Endothelial cell of umbilical vein (primary cell): Measurements from ENCODE around the gene TRIP11. TPM values are rescaled to one million over a fixed set of nuclear protein-coding genes. Genes with fewer than 3 reads are reported as not detected.

Source experiments
- BruUV-seq: library from RNA; stranded (reverse); fragments of 400-500 nt; replicated peaks from 2 replicates; lab custom pipeline; 2021; lab: Mats Ljungman, UMichigan
- CTCF ChIA-PET: fragments of 300-600, 350-600 bp; sonication (Branson Sonifier 250); formaldehyde crosslinking; loops from one replicate; lab custom pipeline; 2021; ENCODE audit warnings: antibody characterized with exemption, inconsistent platforms; lab: Charles Lee
- POLR2A ChIA-PET: fragments of 300-600, 350-600 bp; sonication (Branson Sonifier 250); formaldehyde crosslinking; loops from one replicate; lab custom pipeline; 2021; ENCODE audit warnings: antibody characterized with exemption, inconsistent platforms; lab: Charles Lee
- DNase-seq: peaks from one replicate; pipeline ENCODE4 v3.0.0-alpha.2; 2011; ENCODE audit warnings: low read depth, low spot score
- FAIRE-seq: peaks from 2 replicates; lab custom pipeline; 2011; peaks lifted over from hg19 to GRCh38; lab: Jason Lieb, UNC
- H2AFZ ChIP-seq: 2 replicates; pipeline ENCODE4 v1.6.0; 2012; ENCODE audit warnings: low read depth, low read length, control low read depth, inconsistent platforms
- H3K27ac ChIP-seq: 2 replicates; pipeline ENCODE4 v1.5.1; 2011; ENCODE audit warnings: low read depth, mild to moderate bottlenecking, control low read depth, low read length, moderate library complexity; ENCODE audit not compliant: insufficient read depth
- H3K27me3 ChIP-seq, 2 experiments: 2 replicates each; pipeline versions ENCODE4 v1.6.0 to v1.6.1; 2011; ENCODE audit warnings: low read length in 2 of 2, mixed read lengths in 1 of 2; ENCODE audit not compliant: control insufficient read depth in 2 of 2, insufficient read depth in 2 of 2
- H3K36me3 ChIP-seq, 2 experiments: 2 replicates in 1 of 2; 3 replicates in 1 of 2; pipeline ENCODE4 v1.5.1; 2011; ENCODE audit warnings: low read length in 2 of 2, mild to moderate bottlenecking in 1 of 2, moderate library complexity in 1 of 2; ENCODE audit not compliant: control insufficient read depth in 2 of 2, insufficient read depth in 2 of 2; ENCODE audit errors: extremely low read depth in 1 of 2
- H3K4me1 ChIP-seq: 3 replicates; pipeline ENCODE4 v1.5.1; 2011; ENCODE audit warnings: mild to moderate bottlenecking, low read length; ENCODE audit not compliant: control insufficient read depth, insufficient read depth; ENCODE audit errors: extremely low read depth
- H3K4me2 ChIP-seq: 2 replicates; pipeline ENCODE4 v1.6.1; 2011; ENCODE audit warnings: low read length, control low read depth, mixed read lengths; ENCODE audit not compliant: insufficient read depth
- H3K4me3 ChIP-seq, 3 experiments: fragments of 200-600 bp in 1 of 3; sonication (generic), shearing (Covaris generic) in 1 of 3; replicated peaks in 1 of 3; 2 replicates each; pipeline ENCODE4 v1.5.1; 2011 to 2016; ENCODE audit warnings: control low read depth in 3 of 3, low read length in 3 of 3, mild to moderate bottlenecking in 2 of 3, inconsistent platforms in 1 of 3, low read depth in 1 of 3, moderate library complexity in 1 of 3; ENCODE audit not compliant: insufficient read depth in 1 of 3
- H3K79me2 ChIP-seq: 2 replicates; pipeline ENCODE4 v1.6.0; 2012; ENCODE audit warnings: low read length, inconsistent platforms; ENCODE audit not compliant: control insufficient read depth, insufficient read depth
- H3K9ac ChIP-seq: replicated peaks from 2 replicates; pipeline ENCODE3; 2011; ENCODE audit warnings: low read length, control low read depth; ENCODE audit not compliant: insufficient read depth; ENCODE audit errors: extremely low read depth
- H3K9me1 ChIP-seq: replicated peaks from 3 replicates; pipeline ENCODE4 v1.6.0; 2011; ENCODE audit warnings: mild to moderate bottlenecking, low read length; ENCODE audit not compliant: control insufficient read depth, insufficient read depth; ENCODE audit errors: extremely low read depth
- H3K9me3 ChIP-seq: replicated peaks from 2 replicates; pipeline ENCODE4 v1.5.1; 2012; ENCODE audit warnings: low read length, inconsistent platforms; ENCODE audit not compliant: control insufficient read depth, insufficient read depth
- H4K20me1 ChIP-seq: replicated peaks from 2 replicates; pipeline ENCODE3; 2011; ENCODE audit warnings: mild to moderate bottlenecking, low read length; ENCODE audit not compliant: control insufficient read depth, insufficient read depth; ENCODE audit errors: extremely low read depth
- EZH2 ChIP-seq: IDR thresholded peaks from 2 replicates; pipeline ENCODE4 v1.6.1; 2012; ENCODE audit warnings: borderline replicate concordance, low read depth, mild to moderate bottlenecking, moderate library complexity, low read length, inconsistent platforms; ENCODE audit not compliant: severe bottlenecking
- GATA2 ChIP-seq: IDR thresholded peaks from 2 replicates; pipeline ENCODE4 v1.7.0; 2011; ENCODE audit warnings: low read depth, mild to moderate bottlenecking, moderate library complexity, mixed read lengths, low read length; ENCODE audit not compliant: insufficient read length, insufficient read depth
- JUN ChIP-seq: IDR thresholded peaks from 2 replicates; pipeline ENCODE4 v1.6.1; 2011; ENCODE audit warnings: borderline replicate concordance, low read depth; ENCODE audit not compliant: insufficient read length, insufficient read depth
- POLR2AphosphoS5 ChIP-seq: IDR thresholded peaks from 2 replicates; pipeline ENCODE4 v1.6.1; 2012; ENCODE audit warnings: low read depth, mild to moderate bottlenecking, control low read depth, low read length, moderate library complexity; ENCODE audit not compliant: insufficient read depth
- dilution Hi-C: fragments of 300-500 bp; cut with MboI; formaldehyde crosslinking; loops from one replicate; pipeline ENCODE4 v1.15.0; 2019; ENCODE audit warnings: low sequenced_read_pairs; ENCODE audit not compliant: extremely low pct_ligation_motif_present
- intact Hi-C: fragments of 100-400 bp; cut with micrococcal nuclease; formaldehyde crosslinking; loops from one replicate; pipeline ENCODE4 v1.10.0; 2022
- polyA plus RNA-seq, 4 experiments: library from polyadenylated mRNA; depleted of rRNA in 3 of 4; stranded (reverse) in 3 of 4; unstranded in 1 of 4; fragments of >200 nt; gene quantifications; 2 replicates each; pipeline versions ENCODE4 v1.2.1 to v1.2.3, GENCODE V29; 2011 to 2012; ENCODE audit warnings: missing spikeins in 1 of 4
- total RNA-seq: library from RNA; stranded (reverse); gene quantifications from 2 replicates; pipeline ENCODE4 v1.2.3, GENCODE V29; 2021
- TF ChIP-seq, protein P1 (sequence below), 2 donors: IDR thresholded peaks; 1 replicate in 1 of 2; 2 replicates in 1 of 2; pipeline ENCODE4 v1.5.1; 2011; ENCODE audit warnings: low read length in 2 of 2, mild to moderate bottlenecking in 2 of 2, moderate library complexity in 2 of 2, control low read depth in 1 of 2, inconsistent platforms in 1 of 2, low read depth in 1 of 2; ENCODE audit not compliant: insufficient read depth in 1 of 2; ENCODE audit errors: extremely low read depth in 1 of 2

Gene TRIP11
- total and polyA plus RNA-seq, 2 donors (not counting 3 experiments of a cell fraction or from before 2014, with no cell fraction given), result 7.0 to 58.0 TPM

- no peak for FAIRE-seq
- H4K20me1 ChIP-seq, result no peaks in the 10 kb centered on the region
- no peak for DNase-seq
- TF ChIP-seq, protein P1, sequence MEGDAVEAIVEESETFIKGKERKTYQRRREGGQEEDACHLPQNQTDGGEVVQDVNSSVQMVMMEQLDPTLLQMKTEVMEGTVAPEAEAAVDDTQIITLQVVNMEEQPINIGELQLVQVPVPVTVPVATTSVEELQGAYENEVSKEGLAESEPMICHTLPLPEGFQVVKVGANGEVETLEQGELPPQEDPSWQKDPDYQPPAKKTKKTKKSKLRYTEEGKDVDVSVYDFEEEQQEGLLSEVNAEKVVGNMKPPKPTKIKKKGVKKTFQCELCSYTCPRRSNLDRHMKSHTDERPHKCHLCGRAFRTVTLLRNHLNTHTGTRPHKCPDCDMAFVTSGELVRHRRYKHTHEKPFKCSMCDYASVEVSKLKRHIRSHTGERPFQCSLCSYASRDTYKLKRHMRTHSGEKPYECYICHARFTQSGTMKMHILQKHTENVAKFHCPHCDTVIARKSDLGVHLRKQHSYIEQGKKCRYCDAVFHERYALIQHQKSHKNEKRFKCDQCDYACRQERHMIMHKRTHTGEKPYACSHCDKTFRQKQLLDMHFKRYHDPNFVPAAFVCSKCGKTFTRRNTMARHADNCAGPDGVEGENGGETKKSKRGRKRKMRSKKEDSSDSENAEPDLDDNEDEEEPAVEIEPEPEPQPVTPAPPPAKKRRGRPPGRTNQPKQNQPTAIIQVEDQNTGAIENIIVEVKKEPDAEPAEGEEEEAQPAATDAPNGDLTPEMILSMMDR (IDR thresholded peaks at IDR 0.05; ENCODE audit: extremely low read depth in 1 of 2, insufficient read depth in 1 of 2, low read depth in 1 of 2, low read length in 2 of 2), result no peak
- TF ChIP-seq POLR2AphosphoS5 (no peak), EZH2 (no peak), GATA2 (no peak), JUN (no peak)
- intact Hi-C loops, result no loop called here
- peaks cover 2% of the 10 kb centered on the region for H3K79me2 ChIP-seq
- H3K36me3 ChIP-seq, result peaks cover 2 to 10% of the 10 kb centered on the region in 2 experiments
- H3K4me1 ChIP-seq, result peaks cover 10% of the 10 kb centered on the region
- H3K4me2 ChIP-seq, result no peak overlapping the region
- H3K9me1 ChIP-seq, result no peaks in the 10 kb centered on the region
- H3K4me3 ChIP-seq, result no peak overlapping the region
- no peak overlapping the region for H3K9ac ChIP-seq
- CTCF ChIA-PET, result interaction anchor here (0.8 to 5.0 kb wide), 5 partner anchors 14 to 30 kb away, joined by 3 to 29 read pairs (median 5); no protein-coding TSS in a partner anchor
- dilution Hi-C loops, result no loop called here
- no peaks in the 10 kb centered on the region for H3K9me3 ChIP-seq
- POLR2A ChIA-PET, result no interaction called here
- H3K27ac ChIP-seq, result no peak overlapping the region
- H2AFZ ChIP-seq, result no peak overlapping the region
- H3K27me3 ChIP-seq, result no peaks in the 10 kb centered on the region
- BruUV-seq, result no TSS peak
Measured at GRCh38 chr14:91975763-91976162, 64.1 kb downstream of the TRIP11 start.
